Activated CD4-positive, alpha-beta T cell treated with anti-CD3 and anti-CD28 coated beads for 36 hours (primary cell): Measurements from ENCODE around the gene FGF18. TPM values are rescaled to one million over a fixed set of nuclear protein-coding genes. Genes with fewer than 3 reads are reported as not detected.
"Not testable (repeated sequence)": the region's sequence is repeated elsewhere in the genome, so short reads cannot be mapped to it uniquely, and the experiment has no call there.

Source experiments
- ATAC-seq: fragments of 200-7000 bp; cut with Tn5 transposase; one replicate; pipeline ENCODE4 v1.10.0; 2021; ENCODE audit warnings: mild to moderate bottlenecking, moderate library complexity
- CTCF ChIA-PET: fragments of 350-600 bp; sonication (Branson Sonifier 250); formaldehyde crosslinking; loops from one replicate; lab custom pipeline; 2021; ENCODE audit warnings: antibody characterized with exemption; lab: Charles Lee
- POLR2A ChIA-PET: fragments of 350-600 bp; sonication (Branson Sonifier 250); formaldehyde crosslinking; loops from one replicate; lab custom pipeline; 2021; ENCODE audit warnings: antibody characterized with exemption, inconsistent platforms; lab: Charles Lee
- DNase-seq: peaks from one replicate; pipeline ENCODE4 v3.0.0-alpha.2; 2020
- H3K27ac Mint-ChIP-seq: one replicate; pipeline ENCODE4 v1.8.0; 2021; ENCODE audit warnings: mixed read lengths
- H3K27me3 Mint-ChIP-seq: one replicate; pipeline ENCODE4 v1.8.0; 2021; ENCODE audit warnings: mixed read lengths
- H3K36me3 Mint-ChIP-seq: one replicate; pipeline ENCODE4 v1.8.0; 2021; ENCODE audit warnings: low read depth, mixed read lengths
- H3K4me1 Mint-ChIP-seq: one replicate; pipeline ENCODE4 v1.8.0; 2021; ENCODE audit warnings: mixed read lengths
- H3K4me3 Mint-ChIP-seq: one replicate; pipeline ENCODE4 v1.8.0; 2021; ENCODE audit warnings: mild to moderate bottlenecking, moderate library complexity, mixed read lengths
- H3K9me3 Mint-ChIP-seq: one replicate; pipeline ENCODE4 v1.8.0; 2021; ENCODE audit warnings: low read depth, mixed read lengths
- intact Hi-C, 2 experiments: fragments of 100-400 bp; cut with DNase I in 1 of 2; cut with micrococcal nuclease in 1 of 2; formaldehyde crosslinking; loops; one replicate each; pipeline versions ENCODE4 v1.14.2 to v1.15.1; 2022 to 2024; cut with DNase I, micrococcal nuclease
- total RNA-seq, 2 experiments: library from RNA; stranded (reverse); gene quantifications; one replicate each; pipeline ENCODE4 v1.2.3, GENCODE V29; 2021

The FGF18 gene
- total RNA-seq, result not detected

DNA sequence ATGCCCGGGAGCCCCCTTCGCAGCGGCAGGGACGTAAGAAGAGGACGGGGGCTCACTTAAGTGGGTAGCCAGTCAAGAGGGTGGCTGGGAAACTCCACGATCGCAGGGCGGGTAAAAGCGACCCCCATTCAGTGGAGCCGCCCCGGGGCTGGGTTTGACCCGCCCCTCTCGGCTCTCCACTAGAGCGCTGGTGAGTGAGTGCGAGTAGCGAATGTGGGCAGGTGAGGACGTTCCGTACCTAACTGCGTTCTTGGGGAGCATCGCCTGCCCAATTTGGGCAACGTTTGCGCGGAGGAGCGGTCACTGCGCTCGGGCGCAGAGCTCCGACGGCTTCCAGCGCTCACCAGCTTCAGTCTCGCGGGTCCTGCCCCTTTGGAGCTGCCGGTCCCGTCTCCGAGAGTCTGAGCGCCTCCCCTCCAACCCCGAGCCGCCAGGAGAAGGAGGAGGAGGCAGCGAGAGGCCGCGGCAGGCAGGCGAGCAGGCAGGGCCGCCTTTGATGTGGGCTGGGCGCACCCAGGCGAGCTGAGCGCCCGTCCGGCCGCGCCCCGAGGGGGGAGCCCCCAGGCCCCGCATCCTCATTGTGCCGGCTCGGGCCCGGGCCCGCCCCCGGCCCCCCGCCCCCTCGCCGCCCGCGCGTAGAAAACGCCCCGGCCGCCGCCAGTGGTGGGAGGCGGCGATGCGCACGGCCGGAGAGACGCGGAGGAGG is at the start of gene FGF18:
Gene FGF18, plus strand, starts transcription at position 666 of the 706 bp plus-strand sequence. CDS start 553 bp downstream, outside the sequence.
- DNase-seq (peak; percentile 60), ATAC-seq (peak; percentile 39)
- ChIA-PET POLR2A (interaction anchor here (0.8 kb wide), 1 partner anchor 588 kb away, joined by 3 read pairs; the partner anchor contains the start of gene FBXW11), CTCF (interaction anchor here (0.6 to 2.0 kb wide), 15 partner anchors 11 to 769 kb away, joined by 3 to 9 read pairs (median 4); partner anchors contain the start of genes NPM1 and STK10)
- Mint-ChIP-seq H3K9me3 (no peaks in the 10 kb centered on the region), H3K4me3 (peak within 1 kb of the TSS; percentile 58), H3K27ac (no peak within 1 kb of the TSS), H3K4me1 (peaks cover 12% of the 10 kb centered on the region), H3K27me3 (peaks cover 23% of the 10 kb centered on the region), H3K36me3 (no peaks in the 10 kb centered on the region)
- intact Hi-C loops, result loop anchor here (1.0 to 10.0 kb wide), 6 partner anchors 188 to 866 kb away; partner anchors contain the start of gene UBTD2 (in 1 of the 2)

- ChIA-PET POLR2A (interaction anchor here (0.6 kb wide), 1 partner anchor 17 kb away, joined by 3 read pairs; no protein-coding TSS in a partner anchor), CTCF (interaction anchor here (1.4 kb wide), 1 partner anchor 14 kb away, joined by 3 read pairs; no protein-coding TSS in a partner anchor)
- ATAC-seq (peak; percentile 51), DNase-seq (no peak)
- Mint-ChIP-seq H3K4me1 (no peaks in the 10 kb centered on the region), H3K4me3 (no peak overlapping the region), H3K27me3 (peaks cover 16% of the 10 kb centered on the region), H3K27ac (no peak overlapping the region), H3K9me3 (no peaks in the 10 kb centered on the region), H3K36me3 (no peaks in the 10 kb centered on the region)
- intact Hi-C loops, result no loop called here
Observed at GRCh38 chr5:171369898-171370297, 49.5 kb upstream of the FGF18 start.

DNA sequence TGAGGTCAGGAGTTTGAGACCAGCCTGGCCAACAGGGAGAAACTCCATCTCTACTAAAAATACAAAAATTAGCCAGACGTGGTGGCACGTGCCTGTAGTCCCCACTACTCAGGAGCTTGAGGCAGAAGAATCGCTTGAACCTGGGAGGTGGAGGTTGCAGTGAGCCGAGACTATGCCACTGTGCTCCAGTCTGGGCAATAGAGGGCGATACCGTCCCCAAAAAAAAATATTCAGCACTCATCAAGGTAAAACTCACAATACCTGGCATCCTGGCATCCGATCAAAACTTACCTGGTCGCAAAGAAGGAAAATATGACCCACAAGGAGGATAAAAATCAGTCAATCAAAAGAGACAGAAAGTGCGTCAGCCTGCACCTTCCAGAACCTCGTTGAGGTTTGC is 48.6 kb upstream of the FGF18 start:
- ChIA-PET CTCF (interaction anchor here (0.9 to 1.4 kb wide), 2 partner anchors 9 to 13 kb away, joined by 3 read pairs; no protein-coding TSS in a partner anchor), POLR2A (interaction anchor here (0.7 kb wide), 1 partner anchor 565 kb away, joined by 3 read pairs; no protein-coding TSS in a partner anchor)
- H3K27ac Mint-ChIP-seq, H3K4me3 Mint-ChIP-seq, H3K9me3 Mint-ChIP-seq, intact Hi-C loops, H3K36me3 Mint-ChIP-seq, H3K4me1 Mint-ChIP-seq, ATAC-seq: not testable (repeated sequence)
- DNase-seq, result peak; percentile 26
- H3K27me3 Mint-ChIP-seq, result peaks cover 10% of the 10 kb centered on the region

DNA sequence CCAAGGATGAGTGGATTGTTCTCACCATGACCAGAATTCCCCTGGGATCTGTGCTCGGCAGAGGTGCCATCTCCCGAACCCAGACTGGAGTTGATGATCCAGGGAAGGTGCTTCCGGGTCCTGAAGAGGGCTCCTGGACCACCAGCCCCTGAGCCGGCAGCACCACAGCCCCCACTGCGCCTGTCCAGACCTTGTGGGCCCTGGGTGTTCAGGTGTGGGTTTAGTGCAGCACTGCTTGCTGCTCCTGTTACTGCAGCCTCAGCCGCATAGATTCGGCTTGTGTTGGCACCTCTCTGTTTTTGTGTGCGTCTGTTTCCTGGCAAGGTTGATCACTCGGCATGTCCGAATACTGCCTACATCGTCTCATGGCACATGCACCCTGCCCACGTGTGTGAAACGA is 48.1 kb upstream of the FGF18 start:
- H3K4me1 Mint-ChIP-seq, result no peaks in the 10 kb centered on the region
- no peaks in the 10 kb centered on the region for H3K36me3 Mint-ChIP-seq
- ATAC-seq (no peak), DNase-seq (no peak)
- no peak overlapping the region for H3K27ac Mint-ChIP-seq
- intact Hi-C loops, result no loop called here
- H3K4me3 Mint-ChIP-seq, result no peak overlapping the region
- ChIA-PET POLR2A (interaction anchor here (0.7 kb wide), 1 partner anchor 565 kb away, joined by 3 read pairs; no protein-coding TSS in a partner anchor), CTCF (interaction anchor here (0.9 to 1.4 kb wide), 2 partner anchors 9 to 12 kb away, joined by 3 read pairs; no protein-coding TSS in a partner anchor)
- peaks cover 10% of the 10 kb centered on the region for H3K27me3 Mint-ChIP-seq
- H3K9me3 Mint-ChIP-seq, result no peaks in the 10 kb centered on the region

- H3K4me3 Mint-ChIP-seq, result no peak overlapping the region
- ATAC-seq, result no peak
- ChIA-PET POLR2A (interaction anchor here (0.6 kb wide), 1 partner anchor 708 kb away, joined by 4 read pairs; no protein-coding TSS in a partner anchor), CTCF (interaction anchor here (1.1 kb wide), 1 partner anchor 18 kb away, joined by 3 read pairs; no protein-coding TSS in a partner anchor)
- H3K4me1 Mint-ChIP-seq, result peaks cover 4% of the 10 kb centered on the region
- no peaks in the 10 kb centered on the region for H3K36me3 Mint-ChIP-seq
- no peak for DNase-seq
- no peaks in the 10 kb centered on the region for H3K9me3 Mint-ChIP-seq
- no peak overlapping the region for H3K27ac Mint-ChIP-seq
- no peaks in the 10 kb centered on the region for H3K27me3 Mint-ChIP-seq
- intact Hi-C loops, result loop anchor here (10.0 kb wide), 2 partner anchors 795 to 1105 kb away; no protein-coding TSS in a partner anchor
Observed at GRCh38 chr5:171379961-171380360, 39.5 kb upstream of the FGF18 start.

GRCh38 chr5:171384416-171384815 is 35.0 kb upstream of the FGF18 start:
- H3K9me3 Mint-ChIP-seq, H3K27me3 Mint-ChIP-seq, H3K4me3 Mint-ChIP-seq, ATAC-seq, H3K27ac Mint-ChIP-seq, DNase-seq, POLR2A ChIA-PET: not testable (repeated sequence)
- H3K36me3 Mint-ChIP-seq, result peaks cover 17% of the 10 kb centered on the region
- peaks cover 15% of the 10 kb centered on the region for H3K4me1 Mint-ChIP-seq
- intact Hi-C loops, result loop anchor here (10.0 kb wide), 2 partner anchors 790 to 1110 kb away; no protein-coding TSS in a partner anchor
- CTCF ChIA-PET, result interaction anchor here (1.0 kb wide), 1 partner anchor 14 kb away, joined by 3 read pairs; no protein-coding TSS in a partner anchor

DNA sequence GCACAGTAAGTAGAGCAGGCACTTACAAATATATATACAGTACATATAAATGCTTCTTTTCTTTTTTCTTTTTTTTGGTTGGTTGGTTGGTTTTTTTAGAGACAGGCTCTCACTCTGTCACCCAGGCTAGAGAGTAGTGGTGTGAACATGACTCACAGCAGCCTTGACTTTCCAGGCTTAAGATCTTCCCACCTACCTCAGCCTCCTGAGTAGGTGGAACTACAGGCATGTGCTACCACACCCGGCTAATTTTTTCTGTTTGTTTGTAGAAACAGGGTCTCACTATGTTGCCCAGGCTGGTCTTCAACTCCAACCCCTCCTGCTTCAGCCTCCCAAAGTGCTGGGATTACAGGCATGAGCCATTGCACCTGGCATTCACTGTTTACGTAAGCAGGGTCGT is 34.4 kb upstream of the FGF18 start:
- H3K4me3 Mint-ChIP-seq, CTCF ChIA-PET, H3K9me3 Mint-ChIP-seq, POLR2A ChIA-PET, H3K27ac Mint-ChIP-seq, H3K27me3 Mint-ChIP-seq: not testable (repeated sequence)
- H3K36me3 Mint-ChIP-seq, result peaks cover 23% of the 10 kb centered on the region
- peaks cover 17% of the 10 kb centered on the region for H3K4me1 Mint-ChIP-seq
- peak; percentile 21 for ATAC-seq
- DNase-seq, result peak; percentile 51
- intact Hi-C loops, result loop anchor here (5.0 to 10.0 kb wide), 6 partner anchors 790 to 1947 kb away; partner anchors contain the start of genes DUSP1 (in 1 of the 2) and SPDL1 (in 1 of the 2)

GRCh38 chr5:171386006-171386671 is 33.3 kb upstream of the FGF18 start:
- Mint-ChIP-seq H3K27ac (peak overlapping the region; percentile 55), H3K4me1 (peaks cover 26% of the 10 kb centered on the region), H3K9me3 (no peaks in the 10 kb centered on the region), H3K4me3 (peak overlapping the region; percentile 88), H3K36me3 (peaks cover 35% of the 10 kb centered on the region), H3K27me3 (no peaks in the 10 kb centered on the region)
- DNase-seq, result no peak
- ATAC-seq, result no peak
- ChIA-PET POLR2A (interaction anchor here (0.6 kb wide), 1 partner anchor 571 kb away, joined by 3 read pairs; no protein-coding TSS in a partner anchor), CTCF (interaction anchor here (1.0 kb wide), 1 partner anchor 10 kb away, joined by 3 read pairs; no protein-coding TSS in a partner anchor)
- intact Hi-C loops, result loop anchor here (5.0 to 10.0 kb wide), 6 partner anchors 789 to 1946 kb away; partner anchors contain the start of genes DUSP1 (in 1 of the 2) and SPDL1 (in 1 of the 2)

DNA sequence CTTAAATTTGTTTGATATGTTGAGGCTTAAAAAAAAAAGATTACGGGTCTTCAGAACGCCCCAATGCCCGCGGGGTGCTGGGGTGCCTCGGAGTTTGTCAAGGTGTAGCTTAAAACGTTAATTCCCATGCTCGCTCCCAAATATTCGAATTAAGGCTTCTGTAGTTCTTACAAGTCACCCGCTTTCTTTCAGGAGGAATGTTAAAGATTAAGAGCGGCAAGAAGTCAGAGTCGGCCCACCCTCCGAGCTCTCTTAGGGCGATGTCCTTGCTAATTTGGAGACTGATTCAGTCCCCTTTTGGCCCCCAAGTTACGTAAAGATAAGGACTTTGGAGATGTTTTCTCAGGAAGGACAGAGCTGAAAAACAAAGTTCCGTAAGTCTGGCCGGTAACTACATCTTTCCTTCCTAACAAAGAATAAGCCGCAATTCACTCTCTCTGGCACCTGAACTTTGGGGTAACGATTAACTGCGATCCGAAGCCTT is 32.5 kb upstream of the FGF18 start:
- ChIA-PET CTCF (interaction anchor here (0.6 to 1.2 kb wide), 4 partner anchors 9 to 457 kb away, joined by 3 to 4 read pairs (median 3); no protein-coding TSS in a partner anchor), POLR2A (interaction anchor here (0.5 to 1.0 kb wide), 7 partner anchors 17 to 1110 kb away, joined by 3 to 8 read pairs (median 3); no protein-coding TSS in a partner anchor)
- peaks cover 32% of the 10 kb centered on the region for H3K4me1 Mint-ChIP-seq
- ATAC-seq, result no peak
- peak; percentile 29 for DNase-seq
- no peaks in the 10 kb centered on the region for H3K9me3 Mint-ChIP-seq
- no peaks in the 10 kb centered on the region for H3K27me3 Mint-ChIP-seq
- H3K36me3 Mint-ChIP-seq, result peaks cover 40% of the 10 kb centered on the region
- intact Hi-C loops, result loop anchor here (1.0 to 10.0 kb wide), 9 partner anchors 619 to 1945 kb away; partner anchors contain the start of genes DUSP1 (in 1 of the 2), FBXW11 (in 1 of the 2), SPDL1 (in 1 of the 2) and STK10 (in 1 of the 2)
- peak overlapping the region; percentile 88 for H3K4me3 Mint-ChIP-seq
- H3K27ac Mint-ChIP-seq, result peak overlapping the region; percentile 99

- peak within 1 kb of the TSS; percentile 99 for H3K27ac Mint-ChIP-seq
- peak within 1 kb of the TSS; percentile 88 for H3K4me3 Mint-ChIP-seq
- no peaks in the 10 kb centered on the region for H3K27me3 Mint-ChIP-seq
- ChIA-PET CTCF (interaction anchor here (0.6 to 1.2 kb wide), 5 partner anchors 8 to 457 kb away, joined by 3 to 6 read pairs (median 3); no protein-coding TSS in a partner anchor), POLR2A (interaction anchor here (0.5 to 2.0 kb wide), 9 partner anchors 13 to 1110 kb away, joined by 3 to 8 read pairs (median 3); no protein-coding TSS in a partner anchor)
- H3K36me3 Mint-ChIP-seq, result peaks cover 45% of the 10 kb centered on the region
- ATAC-seq, result peak; percentile 83
- intact Hi-C loops, result loop anchor here (1.0 to 10.0 kb wide), 9 partner anchors 619 to 1945 kb away; partner anchors contain the start of genes DUSP1 (in 1 of the 2), FBXW11 (in 1 of the 2), SPDL1 (in 1 of the 2) and STK10 (in 1 of the 2)
- H3K9me3 Mint-ChIP-seq, result no peaks in the 10 kb centered on the region
- peaks cover 37% of the 10 kb centered on the region for H3K4me1 Mint-ChIP-seq
- DNase-seq, result peak; percentile 99
Observed at GRCh38 chr5:171387345-171387969, 32.0 kb upstream of the FGF18 start, which contains the start of gene NPM1. Gene NPM1 (plus strand): TSS chr5:171387849. CDS start chr5:171387949, 100 bp downstream.
